K562 (cell line): ENCODE results near the gene HIVEP2.

ENCODE experiments used
- CHD2 ChIP-seq: IDR thresholded peaks from 2 replicates; pipeline ENCODE4 v1.6.1; 2011; ENCODE audit warnings: low read depth, low read length
- CTCF ChIP-seq, 3 experiments: IDR thresholded peaks in 2 of 3; conservative IDR thresholded peaks in 1 of 3; 2 replicates each; pipeline ENCODE4 v1.5.1; 2011 to 2012; ENCODE audit warnings: low read length in 3 of 3, mild to moderate bottlenecking in 3 of 3, control low read depth in 2 of 3, improper control_type of control experiment in 1 of 3, inconsistent platforms in 1 of 3, low read depth in 1 of 3, mixed read lengths in 1 of 3, moderate library complexity in 1 of 3; ENCODE audit not compliant: insufficient read depth in 2 of 3
- ELF1 ChIP-seq: fragments of 200-800 bp; sonication (Bioruptor generic); IDR thresholded peaks from 2 replicates; pipeline ENCODE4 v1.6.1; 2016; ENCODE audit warnings: missing genetic modification characterization, missing compliant biosample characterization
- KLF16 ChIP-seq: IDR thresholded peaks from 2 replicates; pipeline ENCODE4 v1.6.1; 2016; ENCODE audit warnings: antibody characterized with exemption
- KLF6 ChIP-seq: fragments of 250-450 bp; sonication (Bioruptor Pico); IDR thresholded peaks from 2 replicates; pipeline ENCODE4 v1.4.0; 2020; ENCODE audit warnings: mild to moderate bottlenecking, moderate library complexity, borderline replicate concordance
- MBD2 ChIP-seq: sonication (generic); IDR thresholded peaks from 2 replicates; pipeline ENCODE4 v1.6.1; 2016; ENCODE audit warnings: low read depth, borderline replicate concordance
- MCM7 ChIP-seq, 2 experiments: fragments of 450-650 bp; IDR thresholded peaks; 2 replicates each; pipeline ENCODE4 v1.6.1; 2016 to 2018
- REST ChIP-seq, 2 experiments: fragments of 450-650 bp; formaldehyde crosslinking in 1 of 2; IDR thresholded peaks; 2 replicates each; pipeline versions ENCODE4 v1.4.0 to v1.6.1; 2014 to 2020; ENCODE audit warnings: mild to moderate bottlenecking in 2 of 2, borderline replicate concordance in 1 of 2, low read depth in 1 of 2
- TAF1 ChIP-seq: IDR thresholded peaks from 2 replicates; pipeline ENCODE4 v1.6.1; 2011; ENCODE audit warnings: mild to moderate bottlenecking, low read length, moderate library complexity; ENCODE audit not compliant: insufficient read depth, control insufficient read depth, severe bottlenecking; ENCODE audit errors: extremely low read depth
- U2AF2 ChIP-seq: fragments of 200-400 bp; formaldehyde crosslinking; optimal IDR thresholded peaks from 2 replicates; pipeline ENCODE3; 2017; ENCODE audit warnings: low read depth, mild to moderate bottlenecking, low read length
- XRCC5 ChIP-seq: fragments of 200-400 bp; formaldehyde crosslinking; IDR thresholded peaks from 2 replicates; pipeline ENCODE4 v1.6.1; 2017; ENCODE audit warnings: low read depth, mild to moderate bottlenecking, low read length
- ZC3H4 ChIP-seq: sonication (generic); formaldehyde crosslinking; IDR thresholded peaks from 2 replicates; pipeline ENCODE4 v1.9.0; 2021; ENCODE audit warnings: missing genetic modification reagents, borderline replicate concordance

GRCh38 chr6:142860498-142860897, 84.5 kb downstream of the HIVEP2 start:
- no peak for TF ChIP-seq CTCF (IDR thresholded peaks at IDR 0.05 in 2 of 3, conservative IDR thresholded peaks at IDR 0.05 in 1 of 3; ENCODE audit: insufficient read depth in 2 of 3, low read depth in 1 of 3, low read length in 3 of 3)
- TF ChIP-seq CHD2 = no peak
- no peak for TF ChIP-seq KLF16
- no peak for TF ChIP-seq MCM7 (IDR thresholded peaks at IDR 0.05)
- TF ChIP-seq REST (IDR thresholded peaks at IDR 0.05; ENCODE audit: borderline replicate concordance) = no peak
- TF ChIP-seq REST (CRISPR knock-in tag; IDR thresholded peaks at IDR 0.05; ENCODE audit: low read depth) = no peak
- TF ChIP-seq ELF1 (tag) = no peak
- TF ChIP-seq ZC3H4 (CRISPR knock-in tag) = no peak
- no peak for TF ChIP-seq MBD2
- TF ChIP-seq KLF6 (CRISPR knock-in tag) = no peak
- no peak for TF ChIP-seq XRCC5
- no peak for TF ChIP-seq TAF1
- TF ChIP-seq U2AF2 = no peak
